ENCODE data around the gene MDH2.

- no peak for TF ChIP-seq EP300 (IDR thresholded peaks at IDR 0.05)
- no peak for TF ChIP-seq CTCF (IDR thresholded peaks at IDR 0.05)
These were observed 6.5 kb downstream of the MDH2 start for GRCh38 chr7:76054123-76055120.
